HG02885 (cell line): ENCODE data around the gene DNM2.
"Not testable (repeated sequence)": the region's sequence is repeated elsewhere in the genome, so short reads cannot be mapped to it uniquely, and the experiment has no call there.

Experiments used
- ATAC-seq: cut with Tn5 transposase; IDR thresholded peaks from one replicate; pipeline ENCODE4 v1.9.1; 2021; ENCODE audit warnings: mild to moderate bottlenecking; ENCODE audit not compliant: unreplicated experiment, poor library complexity

DNM2 gene

GRCh38 chr19:10720607-10721125 is 2.8 kb downstream of the DNM2 start:
- no peak for ATAC-seq

GRCh38 chr19:10723591-10723990 is 5.7 kb downstream of the DNM2 start:
- ATAC-seq = no peak

- no peak for ATAC-seq
Measured at GRCh38 chr19:10724573-10725071, 6.7 kb downstream of the DNM2 start.

- ATAC-seq = no peak
Measured at GRCh38 chr19:10725415-10725814, 7.5 kb downstream of the DNM2 start.

- ATAC-seq = no peak
Measured at GRCh38 chr19:10726268-10726667, 8.4 kb downstream of the DNM2 start.

GRCh38 chr19:10727685-10728201 is 9.9 kb downstream of the DNM2 start:
- no peak for ATAC-seq

- ATAC-seq = no peak
Measured at GRCh38 chr19:10729411-10729810, 11.5 kb downstream of the DNM2 start.

- ATAC-seq = no peak
Measured at GRCh38 chr19:10730932-10731331, 13.1 kb downstream of the DNM2 start.

- no peak for ATAC-seq
Measured at GRCh38 chr19:10735741-10736140, 17.9 kb downstream of the DNM2 start.

GRCh38 chr19:10736189-10736588 is 18.3 kb downstream of the DNM2 start:
- ATAC-seq = no peak

- ATAC-seq = no peak
Measured at GRCh38 chr19:10736916-10737551, 19.2 kb downstream of the DNM2 start.

- no peak for ATAC-seq
Measured at GRCh38 chr19:10737722-10738121, 19.8 kb downstream of the DNM2 start.

GRCh38 chr19:10740798-10741197 is 22.9 kb downstream of the DNM2 start:
- ATAC-seq = no peak

- no peak for ATAC-seq
Measured at GRCh38 chr19:10742476-10742875, 24.6 kb downstream of the DNM2 start.

GRCh38 chr19:10744253-10744798 is 26.4 kb downstream of the DNM2 start:
- no peak for ATAC-seq

- no peak for ATAC-seq
Measured at GRCh38 chr19:10744801-10745293, 27.0 kb downstream of the DNM2 start.

GRCh38 chr19:10746437-10746836 is 28.6 kb downstream of the DNM2 start:
- not testable (repeated sequence) for ATAC-seq

GRCh38 chr19:10747271-10747670 is 29.4 kb downstream of the DNM2 start:
- ATAC-seq = no peak

GRCh38 chr19:10747674-10748073 is 29.8 kb downstream of the DNM2 start:
- no peak for ATAC-seq

- no peak for ATAC-seq
Measured at GRCh38 chr19:10748195-10748926, 30.5 kb downstream of the DNM2 start.

GRCh38 chr19:10748927-10749434 is 31.1 kb downstream of the DNM2 start:
- ATAC-seq = no peak
